Measurements from ENCODE around the gene FOXK2. TPM values are rescaled to one million over a fixed set of nuclear protein-coding genes. Genes with fewer than 3 reads are reported as not detected.

FOXK2 gene
- total RNA-seq, 1 experiment from 2014 or later, result 57.7 TPM

DNA sequence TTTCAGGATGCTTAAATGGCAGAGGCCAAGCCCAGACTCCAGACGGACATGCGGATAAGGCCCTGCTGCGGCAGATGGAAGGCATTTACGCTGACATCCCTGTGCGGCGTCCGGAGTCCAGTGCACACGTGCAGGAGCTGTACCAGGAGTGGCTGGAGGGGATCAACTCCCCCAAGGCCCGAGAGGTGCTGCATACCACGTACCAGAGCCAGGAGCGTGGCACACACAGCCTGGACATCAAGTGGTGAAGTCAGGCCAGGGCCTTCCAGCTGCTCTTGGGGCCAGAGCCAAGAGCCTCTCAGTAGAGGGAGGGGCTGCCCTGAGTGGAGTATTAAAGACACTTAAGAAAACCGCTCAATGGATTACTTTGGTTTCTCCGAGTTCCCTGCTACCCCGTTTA is 31.6 kb upstream of the FOXK2 start (continued):
- no peak for TF ChIP-seq ZMAT4 (CRISPR knock-in tag; IDR thresholded peaks at IDR 0.05)
- TF ChIP-seq MAX (CRISPR knock-in tag; IDR thresholded peaks at IDR 0.05), result no peak
- TF ChIP-seq ZNF138 (CRISPR knock-in tag; conservative IDR thresholded peaks at IDR 0.05), result no peak
- no peak for TF ChIP-seq SOX15 (CRISPR knock-in tag; IDR thresholded peaks at IDR 0.05)

- no peaks in the 10 kb centered on the region for H3K27me3 Mint-ChIP-seq (ENCODE audit: low read depth)
- POLR2A ChIA-PET, result no interaction called here
- H3K9me3 Mint-ChIP-seq, result no peaks in the 10 kb centered on the region
- DNase-seq (ENCODE audit: low spot score), result no peak
- CTCF ChIA-PET, result no interaction called here
- TF ChIP-seq ZNF219 (CRISPR knock-in tag; IDR thresholded peaks at IDR 0.05; ENCODE audit: borderline replicate concordance), result no peak
- no peak for TF ChIP-seq TEAD4 (CRISPR knock-in tag; IDR thresholded peaks at IDR 0.05)
- no peak for TF ChIP-seq ESRRA (CRISPR knock-in tag; IDR thresholded peaks at IDR 0.05; ENCODE audit: borderline replicate concordance)
- TF ChIP-seq MAX (CRISPR knock-in tag; IDR thresholded peaks at IDR 0.05), result no peak
- TF ChIP-seq FOXP1 (CRISPR knock-in tag; IDR thresholded peaks at IDR 0.05; ENCODE audit: borderline replicate concordance), result no peak
- no peak for TF ChIP-seq E2F4 (CRISPR knock-in tag; IDR thresholded peaks at IDR 0.05; ENCODE audit: borderline replicate concordance, low read depth)
- no peak for TF ChIP-seq ZNF138 (CRISPR knock-in tag; conservative IDR thresholded peaks at IDR 0.05)
- no peak for ATAC-seq
- H3K4me1 Mint-ChIP-seq, result peaks cover 3% of the 10 kb centered on the region
- no peak overlapping the region for H3K27ac Mint-ChIP-seq
- peaks cover 34% of the 10 kb centered on the region for H3K36me3 Mint-ChIP-seq
- H3K4me3 Mint-ChIP-seq, result no peak overlapping the region
Measured at GRCh38 chr17:82489117-82489516, 30.4 kb upstream of the FOXK2 start.

- ChIA-PET POLR2A (no interaction called here), CTCF (no interaction called here)
- Mint-ChIP-seq H3K9me3 (no peaks in the 10 kb centered on the region), H3K4me3 (no peak overlapping the region), H3K27ac (peak overlapping the region; percentile 6; the same call in 1 of the 2 replicates), H3K4me1 (peaks cover 5% of the 10 kb centered on the region), H3K36me3 (peaks cover 29% of the 10 kb centered on the region), H3K27me3 (ENCODE audit: low read depth) (peaks cover 3% of the 10 kb centered on the region; the same call in 1 of the 2 replicates)
- TF ChIP-seq, protein P1, sequence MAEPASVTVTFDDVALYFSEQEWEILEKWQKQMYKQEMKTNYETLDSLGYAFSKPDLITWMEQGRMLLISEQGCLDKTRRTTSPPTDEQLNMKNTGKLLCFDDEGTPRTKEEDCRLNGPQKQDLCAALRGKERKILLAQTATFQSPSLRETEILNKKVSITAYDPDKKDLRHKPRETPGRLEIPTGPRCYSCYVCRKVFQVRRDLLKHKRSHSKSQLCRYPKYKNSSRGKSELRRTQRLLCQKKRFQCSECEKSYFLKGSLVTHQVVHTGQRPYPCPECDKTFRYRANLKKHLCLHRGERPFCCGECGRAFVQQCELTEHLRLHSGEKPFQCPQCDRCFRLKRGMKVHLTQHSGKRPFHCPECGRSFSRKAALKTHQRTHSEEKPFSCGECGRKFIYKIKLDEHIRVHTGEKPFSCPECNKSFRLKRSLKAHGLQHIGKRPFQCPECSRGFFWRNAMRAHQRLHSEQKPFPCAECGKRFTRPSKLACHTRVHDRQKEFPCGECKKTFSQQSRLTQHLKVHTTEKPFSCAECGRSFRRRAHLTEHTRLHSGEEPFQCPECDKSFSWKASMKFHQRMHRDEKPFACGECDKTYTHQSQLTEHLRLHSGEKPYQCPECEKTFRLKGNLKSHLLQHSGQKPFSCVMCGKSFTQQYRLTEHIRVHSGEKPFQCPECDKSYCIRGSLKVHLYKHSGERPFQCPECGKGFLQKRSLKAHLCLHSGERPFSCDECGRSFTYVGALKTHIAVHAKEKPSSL (CRISPR knock-in tag; conservative IDR thresholded peaks at IDR 0.05), result no peak
- TF ChIP-seq SP1 (CRISPR knock-in tag; conservative IDR thresholded peaks at IDR 0.05) (no peak), KAT7 (CRISPR knock-in tag; IDR thresholded peaks at IDR 0.05; ENCODE audit: borderline replicate concordance) (no peak), ZNF121 (CRISPR knock-in tag; IDR thresholded peaks at IDR 0.05) (no peak), ZBTB21 (CRISPR knock-in tag; IDR thresholded peaks at IDR 0.05; ENCODE audit: borderline replicate concordance) (no peak), ZNF671 (CRISPR knock-in tag; IDR thresholded peaks at IDR 0.05) (no peak), ZNF232 (CRISPR knock-in tag; IDR thresholded peaks at IDR 0.05) (no peak), IRF2 (CRISPR knock-in tag; IDR thresholded peaks at IDR 0.05; ENCODE audit: borderline replicate concordance, low read depth) (no peak), ZNF416 (CRISPR knock-in tag; IDR thresholded peaks at IDR 0.05) (no peak), RELA (CRISPR knock-in tag; IDR thresholded peaks at IDR 0.05; ENCODE audit: borderline replicate concordance) (no peak), E2F4 (CRISPR knock-in tag; IDR thresholded peaks at IDR 0.05; ENCODE audit: borderline replicate concordance, low read depth) (no peak), FOXK1 (CRISPR knock-in tag; IDR thresholded peaks at IDR 0.05) (no peak)
- DNase-seq (ENCODE audit: low spot score) (no peak), ATAC-seq (no peak)
Measured at GRCh38 chr17:82489851-82490511, 29.6 kb upstream of the FOXK2 start.

Data from WTC11 (cell line).